ENCODE measurements around the gene LRP2BP. TPM values are rescaled to one million over a fixed set of nuclear protein-coding genes. Genes with fewer than 3 reads are reported as not detected.
"Not testable (repeated sequence)": the region's sequence is repeated elsewhere in the genome, so short reads cannot be mapped to it uniquely, and the experiment has no call there.

Gene LRP2BP
- total RNA-seq, 2 experiments from 2014 or later: 0.60 to 1.4 TPM

DNA sequence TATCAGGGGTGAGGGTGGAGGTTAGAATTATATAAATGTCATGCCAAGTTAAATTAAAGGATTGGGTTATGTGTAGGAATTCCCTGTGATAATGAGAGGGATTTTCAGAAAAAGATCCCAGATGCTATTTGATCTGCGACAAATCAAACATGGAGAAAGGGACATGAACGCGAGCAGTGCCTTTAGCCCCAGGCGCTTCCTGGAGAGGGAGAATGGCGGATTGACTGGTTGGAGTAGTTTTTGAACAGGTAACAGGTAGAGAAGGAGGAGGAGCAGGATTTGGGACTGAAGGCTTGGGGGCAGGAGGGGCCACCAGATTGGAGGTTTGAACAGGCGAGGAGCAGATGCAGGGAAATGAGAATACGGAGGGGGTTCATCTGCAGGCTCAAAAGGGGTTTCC, 67.1 kb downstream of the LRP2BP start:
- Histone ChIP-seq H3K9me3 (ENCODE audit: low read length) (no peaks in the 10 kb centered on the region), H3K36me3 (ENCODE audit: insufficient read depth, low read length) (peaks cover 61% of the 10 kb centered on the region), H2AFZ (ENCODE audit: low read length) (no peak overlapping the region), H3K4me2 (ENCODE audit: low read length) (no peak overlapping the region), H3K4me3 (ENCODE audit: low read depth, low read length, poor library complexity, severe bottlenecking) (no peak overlapping the region), H3K79me2 (ENCODE audit: insufficient read depth, low read depth, low read length) (no peaks in the 10 kb centered on the region), H3K27ac (ENCODE audit: low read depth, low read length, poor library complexity, severe bottlenecking) (no peak overlapping the region), H3K9me2 (ENCODE audit: insufficient read depth, low read length) (no peaks in the 10 kb centered on the region), H3K4me1 (ENCODE audit: insufficient read depth, low read length, poor library complexity, severe bottlenecking) (peaks cover 10% of the 10 kb centered on the region), H4K20me1 (ENCODE audit: insufficient read depth, low read length) (no peaks in the 10 kb centered on the region)
- TF ChIP-seq EZH2phosphoT487 (IDR thresholded peaks at IDR 0.05; ENCODE audit: borderline replicate concordance, low read depth, low read length): no peak
- TF ChIP-seq, protein P1, sequence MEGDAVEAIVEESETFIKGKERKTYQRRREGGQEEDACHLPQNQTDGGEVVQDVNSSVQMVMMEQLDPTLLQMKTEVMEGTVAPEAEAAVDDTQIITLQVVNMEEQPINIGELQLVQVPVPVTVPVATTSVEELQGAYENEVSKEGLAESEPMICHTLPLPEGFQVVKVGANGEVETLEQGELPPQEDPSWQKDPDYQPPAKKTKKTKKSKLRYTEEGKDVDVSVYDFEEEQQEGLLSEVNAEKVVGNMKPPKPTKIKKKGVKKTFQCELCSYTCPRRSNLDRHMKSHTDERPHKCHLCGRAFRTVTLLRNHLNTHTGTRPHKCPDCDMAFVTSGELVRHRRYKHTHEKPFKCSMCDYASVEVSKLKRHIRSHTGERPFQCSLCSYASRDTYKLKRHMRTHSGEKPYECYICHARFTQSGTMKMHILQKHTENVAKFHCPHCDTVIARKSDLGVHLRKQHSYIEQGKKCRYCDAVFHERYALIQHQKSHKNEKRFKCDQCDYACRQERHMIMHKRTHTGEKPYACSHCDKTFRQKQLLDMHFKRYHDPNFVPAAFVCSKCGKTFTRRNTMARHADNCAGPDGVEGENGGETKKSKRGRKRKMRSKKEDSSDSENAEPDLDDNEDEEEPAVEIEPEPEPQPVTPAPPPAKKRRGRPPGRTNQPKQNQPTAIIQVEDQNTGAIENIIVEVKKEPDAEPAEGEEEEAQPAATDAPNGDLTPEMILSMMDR (conservative IDR thresholded peaks at IDR 0.05; ENCODE audit: low read length): no peak
- no TSS peak for BruUV-seq (replicated peaks)
- POLR2A ChIA-PET: no interaction called here
- CTCF ChIA-PET (ENCODE audit: unreplicated experiment): no interaction called here
- intact Hi-C loops (cut with micrococcal nuclease; ENCODE audit: unreplicated experiment): no loop called here
- no peak for DNase-seq (ENCODE audit: low spot score)

DNA sequence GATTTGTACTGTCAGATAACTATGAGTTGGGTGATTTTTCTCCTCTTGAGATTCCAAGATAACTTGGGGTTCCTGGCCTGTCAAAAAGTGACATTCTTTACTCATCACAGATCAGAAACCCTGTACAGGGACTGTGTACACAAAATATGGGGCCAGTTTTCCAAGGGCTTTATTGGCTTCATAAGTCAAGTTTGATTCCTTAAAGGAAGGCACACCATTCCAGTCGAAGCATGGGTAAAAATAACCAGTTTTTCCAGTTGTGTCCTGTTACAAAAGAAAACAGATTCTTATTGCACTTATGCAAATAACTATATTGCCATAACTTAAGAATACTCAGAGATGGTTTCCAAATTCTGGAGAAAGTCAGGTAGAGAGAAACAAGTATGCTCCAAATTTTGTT, 70.0 kb downstream of the LRP2BP start:
- DNase-seq (ENCODE audit: low spot score); H3K9me3 ChIP-seq (ENCODE audit: low read length); intact Hi-C loops (cut with micrococcal nuclease; ENCODE audit: unreplicated experiment); H3K9me2 ChIP-seq (ENCODE audit: insufficient read depth, low read length); H3K79me2 ChIP-seq (ENCODE audit: insufficient read depth, low read depth, low read length); H4K20me1 ChIP-seq (ENCODE audit: insufficient read depth, low read length); H3K27ac ChIP-seq (ENCODE audit: low read depth, low read length, poor library complexity, severe bottlenecking); CTCF ChIA-PET (ENCODE audit: unreplicated experiment); H3K4me3 ChIP-seq (ENCODE audit: low read depth, low read length, poor library complexity, severe bottlenecking); POLR2A ChIA-PET; H2AFZ ChIP-seq (ENCODE audit: low read length); H3K4me2 ChIP-seq (ENCODE audit: low read length); BruUV-seq (replicated peaks); H3K4me1 ChIP-seq (ENCODE audit: insufficient read depth, low read length, poor library complexity, severe bottlenecking): not testable (repeated sequence)
- H3K36me3 ChIP-seq (ENCODE audit: insufficient read depth, low read length): peaks cover 78% of the 10 kb centered on the region

DNA sequence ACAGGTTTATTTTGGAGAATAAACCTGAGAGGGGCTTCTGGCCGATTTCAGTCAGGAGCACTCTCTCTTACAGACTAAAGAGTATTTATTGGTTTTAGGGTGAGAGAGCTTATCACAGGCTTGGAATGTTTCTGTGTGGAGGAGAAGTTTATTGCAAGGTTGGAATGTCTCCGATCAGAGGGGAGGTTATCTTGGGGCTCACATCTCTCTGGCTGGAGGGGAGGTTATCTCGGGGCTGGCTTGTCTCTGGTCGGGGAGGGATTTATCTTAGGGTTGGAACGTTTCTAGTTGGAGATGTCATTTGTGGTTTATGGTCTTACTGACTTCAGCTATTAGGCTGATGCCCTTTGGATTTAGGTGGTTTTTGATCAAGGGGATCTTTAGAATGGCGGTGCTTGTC, 71.4 kb downstream of the LRP2BP start:
- H3K9me2 ChIP-seq (ENCODE audit: insufficient read depth, low read length); H4K20me1 ChIP-seq (ENCODE audit: insufficient read depth, low read length); DNase-seq (ENCODE audit: low spot score); H3K9me3 ChIP-seq (ENCODE audit: low read length); BruUV-seq (replicated peaks); H3K79me2 ChIP-seq (ENCODE audit: insufficient read depth, low read depth, low read length); H3K4me1 ChIP-seq (ENCODE audit: insufficient read depth, low read length, poor library complexity, severe bottlenecking); intact Hi-C loops (cut with micrococcal nuclease; ENCODE audit: unreplicated experiment); CTCF ChIA-PET (ENCODE audit: unreplicated experiment); H3K4me3 ChIP-seq (ENCODE audit: low read depth, low read length, poor library complexity, severe bottlenecking); H3K27ac ChIP-seq (ENCODE audit: low read depth, low read length, poor library complexity, severe bottlenecking); H3K4me2 ChIP-seq (ENCODE audit: low read length); POLR2A ChIA-PET; H2AFZ ChIP-seq (ENCODE audit: low read length): not testable (repeated sequence)
- peaks cover 77% of the 10 kb centered on the region for H3K36me3 ChIP-seq (ENCODE audit: insufficient read depth, low read length)

DNA sequence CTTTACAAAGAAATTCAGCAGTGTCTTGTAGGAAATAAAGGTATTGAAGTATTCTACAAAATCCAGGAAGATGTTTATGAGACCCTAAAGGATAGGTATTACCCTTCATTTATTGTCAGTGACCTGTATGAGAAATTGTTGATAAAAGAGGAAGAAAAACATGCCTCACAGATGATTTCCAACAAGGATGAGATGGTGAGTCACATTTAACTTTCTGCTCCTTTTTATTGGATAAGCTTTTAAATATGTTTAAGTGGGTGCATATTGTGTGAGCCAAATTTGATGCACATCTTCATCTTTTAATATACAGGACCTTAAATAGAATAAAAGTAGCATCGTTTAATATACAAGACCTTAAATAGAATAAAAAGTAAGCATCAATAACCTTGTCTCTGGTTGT, 72.1 kb downstream of the LRP2BP start:
- Histone ChIP-seq H2AFZ (ENCODE audit: low read length) (no peak overlapping the region), H3K9me3 (ENCODE audit: low read length) (no peaks in the 10 kb centered on the region), H3K9me2 (ENCODE audit: insufficient read depth, low read length) (no peaks in the 10 kb centered on the region), H3K79me2 (ENCODE audit: insufficient read depth, low read depth, low read length) (no peaks in the 10 kb centered on the region), H3K4me1 (ENCODE audit: insufficient read depth, low read length, poor library complexity, severe bottlenecking) (peaks cover 2% of the 10 kb centered on the region), H3K4me3 (ENCODE audit: low read depth, low read length, poor library complexity, severe bottlenecking) (no peak overlapping the region), H3K36me3 (ENCODE audit: insufficient read depth, low read length) (peaks cover 72% of the 10 kb centered on the region), H3K27ac (ENCODE audit: low read depth, low read length, poor library complexity, severe bottlenecking) (no peak overlapping the region), H3K4me2 (ENCODE audit: low read length) (no peak overlapping the region), H4K20me1 (ENCODE audit: insufficient read depth, low read length) (no peaks in the 10 kb centered on the region)
- intact Hi-C loops (cut with micrococcal nuclease; ENCODE audit: unreplicated experiment): no loop called here
- no peak for TF ChIP-seq EZH2phosphoT487 (IDR thresholded peaks at IDR 0.05; ENCODE audit: borderline replicate concordance, low read depth, low read length)
- TF ChIP-seq, protein P1 (conservative IDR thresholded peaks at IDR 0.05; ENCODE audit: low read length): no peak
- POLR2A ChIA-PET: no interaction called here
- no peak for DNase-seq (ENCODE audit: low spot score)
- no TSS peak for BruUV-seq (replicated peaks)
- CTCF ChIA-PET (ENCODE audit: unreplicated experiment): no interaction called here

Measured in OCI-LY7 (cell line).